HEK293 (cell line): ENCODE measurements around the gene MAN1C1.
A peak's percentile ranks its signal among the peaks of the same experiment; 100 is the strongest.

Experiments used
- CTCF ChIA-PET: fragments of 350-600 bp; formaldehyde crosslinking; extraction: SDS; loops from one replicate; lab custom pipeline; 2021; ENCODE audit warnings: antibody characterized with exemption; lab: Yijun Ruan, JAX
- POLR2A ChIA-PET: fragments of 300-600 bp; formaldehyde crosslinking; extraction: SDS; loops from one replicate; lab custom pipeline; 2020; ENCODE audit warnings: antibody characterized with exemption, inconsistent platforms; lab: Yijun Ruan, JAX
- H3K27ac ChIP-seq: fragments of 200-500 bp; sonication (Bioruptor generic); 2 replicates; pipeline ENCODE4 v1.5.1; 2014; ENCODE audit warnings: low read depth, low read length, control low read depth, inconsistent platforms; ENCODE audit errors: extremely low read depth
- H3K36me3 ChIP-seq, 2 experiments: fragments of 200-500 bp in 1 of 2; sonication (Bioruptor generic) in 1 of 2; 1 replicate in 1 of 2; 2 replicates in 1 of 2; pipeline ENCODE4 v1.5.1; 2014 to 2017; ENCODE audit warnings: inconsistent platforms in 2 of 2, low read length in 2 of 2; ENCODE audit not compliant: control insufficient read depth in 2 of 2, insufficient read depth in 1 of 2
- H3K4me1 ChIP-seq: fragments of 200-500 bp; sonication (Bioruptor generic); 2 replicates; pipeline ENCODE4 v1.5.1; 2014; ENCODE audit warnings: mild to moderate bottlenecking, low read length, inconsistent platforms; ENCODE audit not compliant: control insufficient read depth, insufficient read depth
- H3K4me3 ChIP-seq: 2 replicates; pipeline ENCODE4 v1.5.1; 2011; ENCODE audit warnings: low read depth, mild to moderate bottlenecking, control low read depth, low read length, moderate library complexity
- H3K9me3 ChIP-seq: fragments of 200-500 bp; sonication (Bioruptor generic); 2 replicates; pipeline ENCODE4 v1.5.1; 2014; ENCODE audit warnings: low read depth, low read length, inconsistent platforms; ENCODE audit not compliant: control insufficient read depth, insufficient read depth
- KLF8 ChIP-seq: fragments of 450-650 bp; formaldehyde crosslinking; IDR thresholded peaks from 2 replicates; pipeline ENCODE4 v1.5.1; 2016; ENCODE audit warnings: missing biosample characterization, missing genetic modification characterization
- SP7 ChIP-seq: fragments of 450-650 bp; formaldehyde crosslinking; IDR thresholded peaks from 2 replicates; pipeline ENCODE4 v1.5.1; 2016; ENCODE audit warnings: missing biosample characterization, missing genetic modification characterization
- TRIM28 ChIP-seq: IDR thresholded peaks from 2 replicates; pipeline ENCODE4 v1.6.1; 2011; ENCODE audit warnings: low read length, control low read depth, borderline replicate concordance
- WT1 ChIP-seq: fragments of 450-650 bp; formaldehyde crosslinking; IDR thresholded peaks from 2 replicates; pipeline ENCODE4 v1.5.1; 2016; ENCODE audit warnings: missing biosample characterization, missing genetic modification characterization
- ZNF138 ChIP-seq: fragments of 450-650 bp; formaldehyde crosslinking; IDR thresholded peaks from 2 replicates; pipeline ENCODE4 v1.5.1; 2016; ENCODE audit warnings: missing biosample characterization, missing genetic modification characterization, borderline replicate concordance
- ZNF16 ChIP-seq: fragments of 450-650 bp; formaldehyde crosslinking; IDR thresholded peaks from 2 replicates; pipeline ENCODE4 v1.5.1; 2016; ENCODE audit warnings: low read depth, missing biosample characterization, missing genetic modification characterization
- ZNF19 ChIP-seq: fragments of 450-650 bp; formaldehyde crosslinking; IDR thresholded peaks from 2 replicates; pipeline ENCODE4; 2016; ENCODE audit warnings: missing biosample characterization, missing genetic modification characterization, low read depth
- ZNF354C ChIP-seq: fragments of 450-650 bp; formaldehyde crosslinking; IDR thresholded peaks from 2 replicates; pipeline ENCODE4 v1.5.1; 2016; ENCODE audit warnings: missing biosample characterization, missing genetic modification characterization, low read depth, borderline replicate concordance
- ZNF596 ChIP-seq: fragments of 450-650 bp; IDR thresholded peaks from 2 replicates; pipeline ENCODE4 v1.5.0; 2018; ENCODE audit warnings: missing biosample characterization, mild to moderate bottlenecking, missing genetic modification characterization, moderate library complexity
- ZNF660 ChIP-seq: fragments of 450-650 bp; IDR thresholded peaks from 2 replicates; pipeline ENCODE4 v1.5.1; 2018; ENCODE audit warnings: missing biosample characterization, mild to moderate bottlenecking, missing genetic modification characterization
- ZNF777 ChIP-seq: fragments of 450-650 bp; formaldehyde crosslinking; IDR thresholded peaks from 2 replicates; pipeline ENCODE4 v1.5.1; 2017; ENCODE audit warnings: missing biosample characterization, missing genetic modification characterization, borderline replicate concordance
- TF ChIP-seq, protein P1 (sequence below): fragments of 450-650 bp; formaldehyde crosslinking; IDR thresholded peaks from 2 replicates; pipeline ENCODE4 v1.5.1; 2017; ENCODE audit warnings: missing biosample characterization, missing genetic modification characterization
- TF ChIP-seq, protein P2 (sequence below): fragments of 450-650 bp; formaldehyde crosslinking; IDR thresholded peaks from 2 replicates; pipeline ENCODE4 v1.5.1; 2016; ENCODE audit warnings: missing biosample characterization, missing genetic modification characterization
- TF ChIP-seq, protein P3 (sequence below): fragments of 450-650 bp; formaldehyde crosslinking; IDR thresholded peaks from 2 replicates; pipeline ENCODE4 v1.5.1; 2016; ENCODE audit warnings: missing biosample characterization, missing genetic modification characterization
- TF ChIP-seq, protein P4 (sequence below): fragments of 450-650 bp; formaldehyde crosslinking; IDR thresholded peaks from 2 replicates; pipeline ENCODE4 v1.5.0; 2017; ENCODE audit warnings: missing biosample characterization, missing genetic modification characterization, borderline replicate concordance
- TF ChIP-seq, protein P5 (sequence below): fragments of 450-650 bp; formaldehyde crosslinking; IDR thresholded peaks from 2 replicates; pipeline ENCODE4 v1.5.1; 2016; ENCODE audit warnings: missing biosample characterization, missing genetic modification characterization, borderline replicate concordance
- TF ChIP-seq, protein P6 (sequence below): fragments of 450-650 bp; formaldehyde crosslinking; IDR thresholded peaks from 2 replicates; pipeline ENCODE4 v1.5.1; 2016; ENCODE audit warnings: missing biosample characterization, missing genetic modification characterization
- TF ChIP-seq, protein P7 (sequence below): fragments of 450-650 bp; formaldehyde crosslinking; IDR thresholded peaks from 2 replicates; pipeline ENCODE4 v1.5.1; 2016; ENCODE audit warnings: missing biosample characterization, missing genetic modification characterization, borderline replicate concordance

Gene MAN1C1

DNA sequence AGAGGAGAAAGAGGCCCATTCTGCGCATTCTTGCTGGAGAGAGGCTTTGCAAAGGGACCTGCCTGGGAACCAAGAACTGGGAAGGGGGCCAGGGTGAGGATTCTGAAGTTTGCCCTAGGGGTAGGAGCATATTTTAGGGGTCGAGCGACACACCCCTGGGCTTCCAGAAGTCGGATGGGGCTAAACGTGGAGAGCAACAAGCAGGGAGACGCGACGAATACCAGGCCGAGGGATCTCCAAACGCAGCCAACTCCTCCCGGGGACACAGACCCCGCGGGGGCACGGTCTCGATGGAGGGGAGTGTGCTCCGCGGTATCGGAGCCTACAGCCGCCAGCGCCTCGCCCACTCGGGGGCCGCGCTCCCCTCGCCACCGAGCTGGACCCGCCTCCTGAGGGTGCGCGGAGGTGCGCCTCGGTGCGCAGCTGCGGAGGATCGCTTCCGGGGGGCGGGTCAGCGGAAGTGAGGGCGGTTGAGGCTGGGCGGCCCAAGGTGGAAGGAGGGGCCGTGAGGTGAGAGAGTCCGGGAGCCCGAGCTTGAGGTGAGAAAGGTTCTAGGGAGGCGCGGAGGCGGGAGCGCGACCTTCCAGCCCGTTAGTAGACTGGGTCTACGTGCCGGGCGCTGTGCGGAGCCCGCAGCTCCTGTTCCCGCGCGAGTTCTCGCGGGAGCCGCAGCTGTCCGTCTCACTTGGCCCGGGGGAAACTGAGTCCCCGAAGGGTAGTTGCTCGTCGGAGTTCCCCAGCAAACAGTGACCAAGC lies 203.1 kb downstream of the MAN1C1 start, which contains the start of gene MTFR1L:
MTFR1L (plus strand) TSS at position 464 of the 756 bp plus-strand sequence. CDS start 3,151 bp downstream, outside the sequence.
- Histone ChIP-seq H3K4me3 (peak within 1 kb of the TSS; percentile 82), H3K9me3 (no peaks in the 10 kb centered on the region), H3K27ac (peak within 1 kb of the TSS; percentile 60), H3K4me1 (peaks cover 6% of the 10 kb centered on the region; the same call in 1 of the 2 replicates), H3K36me3 (peaks cover 0 to 46% of the 10 kb centered on the region in 2 experiments; a peak in 1 of 3 replicates)
- CTCF ChIA-PET = interaction anchor here (0.5 to 1.5 kb wide), 3 partner anchors 22 to 177 kb away, joined by 4 to 5 read pairs (median 4); no protein-coding TSS in a partner anchor
- POLR2A ChIA-PET = interaction anchor here (0.6 to 2.9 kb wide), 11 partner anchors 9 to 572 kb away, joined by 3 to 7 read pairs (median 4); partner anchors contain the start of genes PAFAH2, PAQR7 and RSRP1
- TF ChIP-seq ZNF777 (tag by site-specific recombination) (no peak), KLF8 (tag by site-specific recombination) (peak; percentile 98), ZNF596 (tag by site-specific recombination) (0 out of 2 replicates have a peak, but pooled peaks have one; percentile 3), SP7 (tag by site-specific recombination) (peak; percentile 55), ZNF16 (tag by site-specific recombination) (no peak), WT1 (tag by site-specific recombination) (no peak; the same call in 1 of the 2 replicates), TRIM28 (no peak), ZNF354C (no peak), ZNF19 (tag by site-specific recombination) (no peak), ZNF138 (tag by site-specific recombination) (no peak), ZNF660 (0 out of 2 replicates have a peak, but pooled peaks have one; percentile 22)
- TF ChIP-seq, protein P1, sequence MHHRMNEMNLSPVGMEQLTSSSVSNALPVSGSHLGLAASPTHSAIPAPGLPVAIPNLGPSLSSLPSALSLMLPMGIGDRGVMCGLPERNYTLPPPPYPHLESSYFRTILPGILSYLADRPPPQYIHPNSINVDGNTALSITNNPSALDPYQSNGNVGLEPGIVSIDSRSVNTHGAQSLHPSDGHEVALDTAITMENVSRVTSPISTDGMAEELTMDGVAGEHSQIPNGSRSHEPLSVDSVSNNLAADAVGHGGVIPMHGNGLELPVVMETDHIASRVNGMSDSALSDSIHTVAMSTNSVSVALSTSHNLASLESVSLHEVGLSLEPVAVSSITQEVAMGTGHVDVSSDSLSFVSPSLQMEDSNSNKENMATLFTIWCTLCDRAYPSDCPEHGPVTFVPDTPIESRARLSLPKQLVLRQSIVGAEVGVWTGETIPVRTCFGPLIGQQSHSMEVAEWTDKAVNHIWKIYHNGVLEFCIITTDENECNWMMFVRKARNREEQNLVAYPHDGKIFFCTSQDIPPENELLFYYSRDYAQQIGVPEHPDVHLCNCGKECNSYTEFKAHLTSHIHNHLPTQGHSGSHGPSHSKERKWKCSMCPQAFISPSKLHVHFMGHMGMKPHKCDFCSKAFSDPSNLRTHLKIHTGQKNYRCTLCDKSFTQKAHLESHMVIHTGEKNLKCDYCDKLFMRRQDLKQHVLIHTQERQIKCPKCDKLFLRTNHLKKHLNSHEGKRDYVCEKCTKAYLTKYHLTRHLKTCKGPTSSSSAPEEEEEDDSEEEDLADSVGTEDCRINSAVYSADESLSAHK (tag by site-specific recombination) = no peak
- TF ChIP-seq, protein P2, sequence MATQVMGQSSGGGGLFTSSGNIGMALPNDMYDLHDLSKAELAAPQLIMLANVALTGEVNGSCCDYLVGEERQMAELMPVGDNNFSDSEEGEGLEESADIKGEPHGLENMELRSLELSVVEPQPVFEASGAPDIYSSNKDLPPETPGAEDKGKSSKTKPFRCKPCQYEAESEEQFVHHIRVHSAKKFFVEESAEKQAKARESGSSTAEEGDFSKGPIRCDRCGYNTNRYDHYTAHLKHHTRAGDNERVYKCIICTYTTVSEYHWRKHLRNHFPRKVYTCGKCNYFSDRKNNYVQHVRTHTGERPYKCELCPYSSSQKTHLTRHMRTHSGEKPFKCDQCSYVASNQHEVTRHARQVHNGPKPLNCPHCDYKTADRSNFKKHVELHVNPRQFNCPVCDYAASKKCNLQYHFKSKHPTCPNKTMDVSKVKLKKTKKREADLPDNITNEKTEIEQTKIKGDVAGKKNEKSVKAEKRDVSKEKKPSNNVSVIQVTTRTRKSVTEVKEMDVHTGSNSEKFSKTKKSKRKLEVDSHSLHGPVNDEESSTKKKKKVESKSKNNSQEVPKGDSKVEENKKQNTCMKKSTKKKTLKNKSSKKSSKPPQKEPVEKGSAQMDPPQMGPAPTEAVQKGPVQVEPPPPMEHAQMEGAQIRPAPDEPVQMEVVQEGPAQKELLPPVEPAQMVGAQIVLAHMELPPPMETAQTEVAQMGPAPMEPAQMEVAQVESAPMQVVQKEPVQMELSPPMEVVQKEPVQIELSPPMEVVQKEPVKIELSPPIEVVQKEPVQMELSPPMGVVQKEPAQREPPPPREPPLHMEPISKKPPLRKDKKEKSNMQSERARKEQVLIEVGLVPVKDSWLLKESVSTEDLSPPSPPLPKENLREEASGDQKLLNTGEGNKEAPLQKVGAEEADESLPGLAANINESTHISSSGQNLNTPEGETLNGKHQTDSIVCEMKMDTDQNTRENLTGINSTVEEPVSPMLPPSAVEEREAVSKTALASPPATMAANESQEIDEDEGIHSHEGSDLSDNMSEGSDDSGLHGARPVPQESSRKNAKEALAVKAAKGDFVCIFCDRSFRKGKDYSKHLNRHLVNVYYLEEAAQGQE (tag by site-specific recombination) = 0 out of 2 replicates have a peak, but pooled peaks have one; percentile 16
- TF ChIP-seq, protein P3, sequence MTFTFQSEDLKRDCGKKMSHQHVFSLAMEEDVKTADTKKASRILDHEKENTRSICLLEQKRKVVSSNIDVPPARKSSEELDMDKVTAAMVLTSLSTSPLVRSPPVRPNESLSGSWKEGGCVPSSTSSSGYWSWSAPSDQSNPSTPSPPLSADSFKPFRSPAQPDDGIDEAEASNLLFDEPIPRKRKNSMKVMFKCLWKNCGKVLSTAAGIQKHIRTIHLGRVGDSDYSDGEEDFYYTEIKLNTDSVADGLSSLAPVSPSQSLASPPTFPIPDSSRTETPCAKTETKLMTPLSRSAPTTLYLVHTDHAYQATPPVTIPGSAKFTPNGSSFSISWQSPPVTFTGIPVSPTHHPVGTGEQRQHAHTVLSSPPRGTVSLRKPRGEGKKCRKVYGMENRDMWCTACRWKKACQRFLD (tag by site-specific recombination) = no peak
- TF ChIP-seq, protein P4, sequence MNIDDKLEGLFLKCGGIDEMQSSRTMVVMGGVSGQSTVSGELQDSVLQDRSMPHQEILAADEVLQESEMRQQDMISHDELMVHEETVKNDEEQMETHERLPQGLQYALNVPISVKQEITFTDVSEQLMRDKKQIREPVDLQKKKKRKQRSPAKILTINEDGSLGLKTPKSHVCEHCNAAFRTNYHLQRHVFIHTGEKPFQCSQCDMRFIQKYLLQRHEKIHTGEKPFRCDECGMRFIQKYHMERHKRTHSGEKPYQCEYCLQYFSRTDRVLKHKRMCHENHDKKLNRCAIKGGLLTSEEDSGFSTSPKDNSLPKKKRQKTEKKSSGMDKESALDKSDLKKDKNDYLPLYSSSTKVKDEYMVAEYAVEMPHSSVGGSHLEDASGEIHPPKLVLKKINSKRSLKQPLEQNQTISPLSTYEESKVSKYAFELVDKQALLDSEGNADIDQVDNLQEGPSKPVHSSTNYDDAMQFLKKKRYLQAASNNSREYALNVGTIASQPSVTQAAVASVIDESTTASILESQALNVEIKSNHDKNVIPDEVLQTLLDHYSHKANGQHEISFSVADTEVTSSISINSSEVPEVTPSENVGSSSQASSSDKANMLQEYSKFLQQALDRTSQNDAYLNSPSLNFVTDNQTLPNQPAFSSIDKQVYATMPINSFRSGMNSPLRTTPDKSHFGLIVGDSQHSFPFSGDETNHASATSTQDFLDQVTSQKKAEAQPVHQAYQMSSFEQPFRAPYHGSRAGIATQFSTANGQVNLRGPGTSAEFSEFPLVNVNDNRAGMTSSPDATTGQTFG (tag by site-specific recombination) = 0 out of 2 replicates have a peak, but pooled peaks have one; percentile 3
- TF ChIP-seq, protein P5, sequence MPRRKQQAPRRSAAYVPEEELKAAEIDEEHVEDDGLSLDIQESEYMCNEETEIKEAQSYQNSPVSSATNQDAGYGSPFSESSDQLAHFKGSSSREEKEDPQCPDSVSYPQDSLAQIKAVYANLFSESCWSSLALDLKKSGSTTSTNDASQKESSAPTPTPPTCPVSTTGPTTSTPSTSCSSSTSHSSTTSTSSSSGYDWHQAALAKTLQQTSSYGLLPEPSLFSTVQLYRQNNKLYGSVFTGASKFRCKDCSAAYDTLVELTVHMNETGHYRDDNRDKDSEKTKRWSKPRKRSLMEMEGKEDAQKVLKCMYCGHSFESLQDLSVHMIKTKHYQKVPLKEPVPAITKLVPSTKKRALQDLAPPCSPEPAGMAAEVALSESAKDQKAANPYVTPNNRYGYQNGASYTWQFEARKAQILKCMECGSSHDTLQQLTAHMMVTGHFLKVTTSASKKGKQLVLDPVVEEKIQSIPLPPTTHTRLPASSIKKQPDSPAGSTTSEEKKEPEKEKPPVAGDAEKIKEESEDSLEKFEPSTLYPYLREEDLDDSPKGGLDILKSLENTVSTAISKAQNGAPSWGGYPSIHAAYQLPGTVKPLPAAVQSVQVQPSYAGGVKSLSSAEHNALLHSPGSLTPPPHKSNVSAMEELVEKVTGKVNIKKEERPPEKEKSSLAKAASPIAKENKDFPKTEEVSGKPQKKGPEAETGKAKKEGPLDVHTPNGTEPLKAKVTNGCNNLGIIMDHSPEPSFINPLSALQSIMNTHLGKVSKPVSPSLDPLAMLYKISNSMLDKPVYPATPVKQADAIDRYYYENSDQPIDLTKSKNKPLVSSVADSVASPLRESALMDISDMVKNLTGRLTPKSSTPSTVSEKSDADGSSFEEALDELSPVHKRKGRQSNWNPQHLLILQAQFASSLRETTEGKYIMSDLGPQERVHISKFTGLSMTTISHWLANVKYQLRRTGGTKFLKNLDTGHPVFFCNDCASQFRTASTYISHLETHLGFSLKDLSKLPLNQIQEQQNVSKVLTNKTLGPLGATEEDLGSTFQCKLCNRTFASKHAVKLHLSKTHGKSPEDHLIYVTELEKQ (tag by site-specific recombination) = no peak
- TF ChIP-seq, protein P6, sequence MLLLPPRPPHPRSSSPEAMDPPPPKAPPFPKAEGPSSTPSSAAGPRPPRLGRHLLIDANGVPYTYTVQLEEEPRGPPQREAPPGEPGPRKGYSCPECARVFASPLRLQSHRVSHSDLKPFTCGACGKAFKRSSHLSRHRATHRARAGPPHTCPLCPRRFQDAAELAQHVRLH = peak; percentile 85
- TF ChIP-seq, protein P7, sequence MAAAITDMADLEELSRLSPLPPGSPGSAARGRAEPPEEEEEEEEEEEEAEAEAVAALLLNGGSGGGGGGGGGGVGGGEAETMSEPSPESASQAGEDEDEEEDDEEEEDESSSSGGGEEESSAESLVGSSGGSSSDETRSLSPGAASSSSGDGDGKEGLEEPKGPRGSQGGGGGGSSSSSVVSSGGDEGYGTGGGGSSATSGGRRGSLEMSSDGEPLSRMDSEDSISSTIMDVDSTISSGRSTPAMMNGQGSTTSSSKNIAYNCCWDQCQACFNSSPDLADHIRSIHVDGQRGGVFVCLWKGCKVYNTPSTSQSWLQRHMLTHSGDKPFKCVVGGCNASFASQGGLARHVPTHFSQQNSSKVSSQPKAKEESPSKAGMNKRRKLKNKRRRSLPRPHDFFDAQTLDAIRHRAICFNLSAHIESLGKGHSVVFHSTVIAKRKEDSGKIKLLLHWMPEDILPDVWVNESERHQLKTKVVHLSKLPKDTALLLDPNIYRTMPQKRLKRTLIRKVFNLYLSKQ (tag by site-specific recombination) = no peak
